GM19452 (cell line): ENCODE results near the gene LYRM7.
"Not testable (repeated sequence)": the region's sequence is repeated elsewhere in the genome, so short reads cannot be mapped to it uniquely, and the experiment has no call there.

Experiments
- ATAC-seq: cut with Tn5 transposase; IDR thresholded peaks from one replicate; pipeline ENCODE4 v1.9.1; 2021; ENCODE audit not compliant: unreplicated experiment

Gene LYRM7

GRCh38 chr5:131171276-131171810 lies 599 bp downstream of the LYRM7 start:
- ATAC-seq: no peak

GRCh38 chr5:131180407-131180806 lies 9.7 kb downstream of the LYRM7 start:
- no peak for ATAC-seq

GRCh38 chr5:131182839-131183238 lies 12.1 kb downstream of the LYRM7 start:
- ATAC-seq: no peak

- ATAC-seq: no peak
Observed at GRCh38 chr5:131185523-131186104, 14.9 kb downstream of the LYRM7 start.

- ATAC-seq: no peak
Observed at GRCh38 chr5:131186561-131187256, 16.0 kb downstream of the LYRM7 start.

- no peak for ATAC-seq
Observed at GRCh38 chr5:131193106-131193505, 22.4 kb downstream of the LYRM7 start.

GRCh38 chr5:131193897-131194296 lies 23.2 kb downstream of the LYRM7 start:
- ATAC-seq: not testable (repeated sequence)

GRCh38 chr5:131194725-131195124 lies 24.0 kb downstream of the LYRM7 start:
- no peak for ATAC-seq

GRCh38 chr5:131195696-131196095 lies 25.0 kb downstream of the LYRM7 start:
- ATAC-seq: no peak

GRCh38 chr5:131196331-131196730 lies 25.6 kb downstream of the LYRM7 start:
- ATAC-seq: no peak

- ATAC-seq: no peak
Observed at GRCh38 chr5:131198625-131199024, 27.9 kb downstream of the LYRM7 start.

- ATAC-seq: no peak
Observed at GRCh38 chr5:131200560-131200959, 29.8 kb downstream of the LYRM7 start.

- ATAC-seq: no peak
Observed at GRCh38 chr5:131204964-131205363, 34.2 kb downstream of the LYRM7 start.

GRCh38 chr5:131206061-131206460 lies 35.3 kb downstream of the LYRM7 start:
- no peak for ATAC-seq

GRCh38 chr5:131206772-131207171 lies 36.0 kb downstream of the LYRM7 start:
- no peak for ATAC-seq

GRCh38 chr5:131209175-131209505 lies 38.4 kb downstream of the LYRM7 start:
- no peak for ATAC-seq

- peak; percentile 87 for ATAC-seq
Observed at GRCh38 chr5:131209506-131210150, 38.9 kb downstream of the LYRM7 start.

- ATAC-seq: peak; percentile 0
Observed at GRCh38 chr5:131210151-131210510, 39.4 kb downstream of the LYRM7 start.

- ATAC-seq: no peak
Observed at GRCh38 chr5:131211669-131212068, 40.9 kb downstream of the LYRM7 start.

- ATAC-seq: peak; percentile 45
Observed at GRCh38 chr5:131212471-131213021, 41.8 kb downstream of the LYRM7 start.

GRCh38 chr5:131214609-131215227 lies 44.0 kb downstream of the LYRM7 start:
- ATAC-seq: no peak

GRCh38 chr5:131217791-131218190 lies 47.0 kb downstream of the LYRM7 start:
- no peak for ATAC-seq
